SK-N-SH treated with all-trans-retinoic acid at 6 μM for 48 hours (cell line): ENCODE results near the gene CCR4.

Experiments
- ATAC-seq: fragments of 200-7000 bp; cut with Tn5 transposase; 3 replicates; pipeline ENCODE4 v1.9.1; 2020; ENCODE audit warnings: mild to moderate bottlenecking, moderate library complexity
- ARNTL ChIP-seq: fragments of 450-650 bp; formaldehyde crosslinking; IDR thresholded peaks from 2 replicates; pipeline ENCODE4 v1.5.0; 2020; ENCODE audit warnings: low read depth, mild to moderate bottlenecking, moderate library complexity, borderline replicate concordance
- BACH2 ChIP-seq: fragments of 250-450 bp; sonication (Bioruptor Pico); IDR thresholded peaks from 2 replicates; pipeline ENCODE4 v1.9.0; 2021; ENCODE audit warnings: mild to moderate bottlenecking, borderline replicate concordance
- CREB5 ChIP-seq: fragments of 250-450 bp; sonication (Bioruptor Pico); IDR thresholded peaks from 2 replicates; pipeline ENCODE4 v1.5.1; 2020; ENCODE audit warnings: low read depth, mild to moderate bottlenecking, moderate library complexity
- CSRNP3 ChIP-seq: fragments of 250-450 bp; sonication (Bioruptor Pico); IDR thresholded peaks from 2 replicates; pipeline ENCODE4 v1.5.1; 2021; ENCODE audit warnings: mild to moderate bottlenecking, moderate library complexity
- ESRRG ChIP-seq: fragments of 250-450 bp; sonication (Bioruptor Pico); IDR thresholded peaks from 2 replicates; pipeline ENCODE4 v1.6.1; 2021; ENCODE audit warnings: mild to moderate bottlenecking
- GLIS3 ChIP-seq: fragments of 250-450 bp; sonication (Bioruptor Pico); IDR thresholded peaks from 2 replicates; pipeline ENCODE4 v1.5.0; 2020; ENCODE audit warnings: mild to moderate bottlenecking, moderate library complexity
- ISL1 ChIP-seq: fragments of 250-450 bp; sonication (Bioruptor Pico); IDR thresholded peaks from 2 replicates; pipeline ENCODE4 v2.1.2; 2022; ENCODE audit warnings: mild to moderate bottlenecking, moderate library complexity
- OSR1 ChIP-seq: fragments of 250-450 bp; sonication (Bioruptor Pico); IDR thresholded peaks from 2 replicates; pipeline ENCODE4 v1.8.0; 2022; ENCODE audit warnings: moderate library complexity, mild to moderate bottlenecking, inconsistent platforms
- PATZ1 ChIP-seq: fragments of 250-450 bp; sonication (Bioruptor Pico); IDR thresholded peaks from 2 replicates; pipeline ENCODE4 v1.8.0; 2020; ENCODE audit warnings: mild to moderate bottlenecking, moderate library complexity, borderline replicate concordance
- POU6F1 ChIP-seq: fragments of 250-450 bp; sonication (Bioruptor Pico); IDR thresholded peaks from 2 replicates; pipeline ENCODE4 v1.8.0; 2021; ENCODE audit warnings: low read depth, mild to moderate bottlenecking, moderate library complexity, borderline replicate concordance
- PPARA ChIP-seq: fragments of 250-450 bp; sonication (Bioruptor Pico); IDR thresholded peaks from 2 replicates; pipeline ENCODE4 v1.5.0; 2020; ENCODE audit warnings: mild to moderate bottlenecking, borderline replicate concordance
- SNAI2 ChIP-seq: fragments of 250-450 bp; sonication (Bioruptor Pico); IDR thresholded peaks from 2 replicates; pipeline ENCODE4 v1.5.0; 2020; ENCODE audit warnings: mild to moderate bottlenecking, moderate library complexity
- TOX ChIP-seq: fragments of 250-450 bp; sonication (Bioruptor Pico); IDR thresholded peaks from 2 replicates; pipeline ENCODE4 v1.8.0; 2021; ENCODE audit warnings: mild to moderate bottlenecking, moderate library complexity, borderline replicate concordance
- TSHZ2 ChIP-seq: fragments of 250-450 bp; sonication (Bioruptor Pico); IDR thresholded peaks from 2 replicates; pipeline ENCODE4 v1.5.0; 2020; ENCODE audit warnings: mild to moderate bottlenecking, moderate library complexity
- ZC3H10 ChIP-seq: fragments of 250-450 bp; sonication (Bioruptor Pico); IDR thresholded peaks from 2 replicates; pipeline ENCODE4 v1.5.1; 2021; ENCODE audit warnings: mild to moderate bottlenecking, moderate library complexity
- ZFP3 ChIP-seq: fragments of 250-450 bp; sonication (Bioruptor Pico); IDR thresholded peaks from 2 replicates; pipeline ENCODE4 v1.5.0; 2020; ENCODE audit warnings: mild to moderate bottlenecking, moderate library complexity
- ZFP30 ChIP-seq: fragments of 450-650 bp; formaldehyde crosslinking; IDR thresholded peaks from 2 replicates; pipeline ENCODE4 v1.5.0; 2022; ENCODE audit warnings: mild to moderate bottlenecking, moderate library complexity
- ZNF565 ChIP-seq: fragments of 450-650 bp; formaldehyde crosslinking; conservative IDR thresholded peaks from 2 replicates; pipeline ENCODE4 v1.5.0; 2020; ENCODE audit warnings: low read depth, mild to moderate bottlenecking, moderate library complexity

Gene CCR4

GRCh38 chr3:32960404-32961170, 9.1 kb downstream of the CCR4 start:
- ATAC-seq: no peak
- TF ChIP-seq ZC3H10 (CRISPR knock-in tag) (no peak), CSRNP3 (CRISPR knock-in tag) (no peak), POU6F1 (CRISPR knock-in tag) (no peak), ESRRG (no peak), TSHZ2 (CRISPR knock-in tag) (no peak)

GRCh38 chr3:32961189-32961715, 9.8 kb downstream of the CCR4 start:
- ATAC-seq: no peak

More at GRCh38 chr3:32961189-32961715, 9.8 kb downstream of the CCR4 start:
- no peak for TF ChIP-seq ZFP3 (CRISPR knock-in tag)
- TF ChIP-seq BACH2 (CRISPR knock-in tag): no peak
- TF ChIP-seq TSHZ2 (CRISPR knock-in tag): no peak
- TF ChIP-seq ARNTL (CRISPR knock-in tag): no peak
- no peak for TF ChIP-seq ZC3H10 (CRISPR knock-in tag)
- no peak for TF ChIP-seq ISL1
- TF ChIP-seq TOX: no peak
- TF ChIP-seq ZNF565 (CRISPR knock-in tag): no peak
- TF ChIP-seq ZFP30: no peak
- TF ChIP-seq CREB5: no peak
- no peak for TF ChIP-seq OSR1 (CRISPR knock-in tag)
- TF ChIP-seq PATZ1: no peak
- no peak for TF ChIP-seq PPARA (CRISPR knock-in tag)
- no peak for TF ChIP-seq GLIS3 (CRISPR knock-in tag)
- TF ChIP-seq CSRNP3 (CRISPR knock-in tag): no peak
- TF ChIP-seq SNAI2 (CRISPR knock-in tag): no peak
- no peak for TF ChIP-seq ESRRG
